H9 (cell line): ENCODE results near the gene LRRC27. TPM values are rescaled to one million over a fixed set of nuclear protein-coding genes. Genes with fewer than 3 reads are reported as not detected.

Experiments used
- DNase-seq: peaks from one replicate; pipeline ENCODE4 v3.0.0-alpha.2; 2017
- H2AFZ ChIP-seq: one replicate; pipeline ENCODE4 v1.6.1; 2013; ENCODE audit warnings: mild to moderate bottlenecking, low read length, control low read depth, moderate library complexity
- H2AK5ac ChIP-seq: 2 replicates; pipeline ENCODE4 v1.6.1; 2013; ENCODE audit warnings: low read length, control low read depth, mixed read lengths; ENCODE audit not compliant: insufficient read length
- H2BK120ac ChIP-seq: one replicate; pipeline ENCODE4 v1.6.1; 2013; ENCODE audit warnings: low read depth, mild to moderate bottlenecking, low read length, control low read depth, inconsistent platforms; ENCODE audit not compliant: poor library complexity, severe bottlenecking
- H2BK12ac ChIP-seq: 2 replicates; pipeline ENCODE4 v1.6.1; 2013; ENCODE audit warnings: low read length, control low read depth, mixed read lengths, low read depth; ENCODE audit not compliant: insufficient read length
- H2BK15ac ChIP-seq: 2 replicates; pipeline ENCODE4 v1.6.1; 2013; ENCODE audit warnings: low read depth, low read length, control low read depth
- H2BK20ac ChIP-seq: one replicate; pipeline ENCODE4 v1.6.1; 2013; ENCODE audit warnings: low read depth, mild to moderate bottlenecking, low read length, control low read depth, inconsistent platforms; ENCODE audit not compliant: poor library complexity, severe bottlenecking
- H2BK5ac ChIP-seq: 2 replicates; pipeline ENCODE4 v1.6.1; 2013; ENCODE audit warnings: low read length, control low read depth, mixed read lengths; ENCODE audit not compliant: insufficient read length
- H3K14ac ChIP-seq: 2 replicates; pipeline ENCODE4 v1.6.1; 2013; ENCODE audit warnings: low read length, control low read depth; ENCODE audit not compliant: insufficient read depth
- H3K18ac ChIP-seq: 2 replicates; pipeline ENCODE4 v1.6.1; 2013; ENCODE audit warnings: low read depth, mild to moderate bottlenecking, mixed read lengths, low read length, control low read depth; ENCODE audit not compliant: insufficient read length
- H3K23ac ChIP-seq: 2 replicates; pipeline ENCODE4 v1.6.1; 2013; ENCODE audit warnings: low read length, control low read depth, mixed read lengths, low read depth; ENCODE audit not compliant: insufficient read length
- H3K23me2 ChIP-seq: 2 replicates; pipeline ENCODE4 v1.6.1; 2013; ENCODE audit warnings: low read depth, mild to moderate bottlenecking, mixed read lengths, low read length, control low read depth; ENCODE audit not compliant: insufficient read length, poor library complexity, severe bottlenecking
- H3K27ac ChIP-seq: 2 replicates; pipeline ENCODE4 v1.5.1; 2013; ENCODE audit warnings: low read length, control low read depth, mixed read lengths, low read depth; ENCODE audit not compliant: insufficient read length
- H3K27me3 ChIP-seq: 2 replicates; pipeline ENCODE4 v1.6.1; 2013; ENCODE audit warnings: low read length, control low read depth, inconsistent platforms; ENCODE audit not compliant: insufficient read depth
- H3K4ac ChIP-seq: 2 replicates; pipeline ENCODE4 v1.6.1; 2013; ENCODE audit warnings: low read depth, mild to moderate bottlenecking, control low read depth, inconsistent platforms, low read length, moderate library complexity
- H3K4me1 ChIP-seq: 2 replicates; pipeline ENCODE4 v1.6.1; 2013; ENCODE audit warnings: low read length, control low read depth, inconsistent platforms; ENCODE audit not compliant: insufficient read depth
- H3K4me2 ChIP-seq: 2 replicates; pipeline ENCODE4 v1.6.1; 2013; ENCODE audit warnings: low read length, control low read depth, mixed read lengths; ENCODE audit not compliant: insufficient read length, insufficient read depth
- H3K56ac ChIP-seq: 2 replicates; pipeline ENCODE4 v1.6.1; 2013; ENCODE audit warnings: low read depth, mild to moderate bottlenecking, mixed read lengths, low read length, control low read depth; ENCODE audit not compliant: insufficient read length
- H3K79me1 ChIP-seq: 2 replicates; pipeline ENCODE4 v1.6.1; 2013; ENCODE audit warnings: low read depth, mild to moderate bottlenecking, moderate library complexity, low read length, control low read depth, inconsistent platforms; ENCODE audit not compliant: insufficient read depth, poor library complexity, severe bottlenecking
- H3K79me2 ChIP-seq: 2 replicates; pipeline ENCODE4 v1.6.1; 2013; ENCODE audit warnings: low read length, control low read depth, inconsistent platforms; ENCODE audit not compliant: insufficient read depth
- H3K9ac ChIP-seq: 2 replicates; pipeline ENCODE4 v1.6.1; 2013; ENCODE audit warnings: low read length, control low read depth, mixed read lengths; ENCODE audit not compliant: insufficient read length; ENCODE audit errors: extremely low read depth
- H3K9me3 ChIP-seq: one replicate; pipeline ENCODE4 v1.6.1; 2013; ENCODE audit warnings: low read depth, low read length, inconsistent platforms; ENCODE audit not compliant: control insufficient read depth
- H3T11ph ChIP-seq: one replicate; pipeline ENCODE4 v1.6.1; 2013; ENCODE audit warnings: mild to moderate bottlenecking, low read length, control low read depth, inconsistent platforms
- H4K20me1 ChIP-seq: one replicate; pipeline ENCODE4 v1.6.1; 2013; ENCODE audit not compliant: control insufficient read depth, insufficient read length, insufficient read depth
- H4K5ac ChIP-seq: 2 replicates; pipeline ENCODE4 v1.6.1; 2013; ENCODE audit warnings: low read depth, mild to moderate bottlenecking, mixed read lengths, low read length, control low read depth; ENCODE audit not compliant: insufficient read length
- H4K8ac ChIP-seq: replicated peaks from 2 replicates; pipeline ENCODE4 v1.6.1; 2013; ENCODE audit warnings: low read length, control low read depth, mixed read lengths, low read depth; ENCODE audit not compliant: insufficient read length
- H4K91ac ChIP-seq: 2 replicates; pipeline ENCODE4 v1.6.1; 2013; ENCODE audit warnings: low read depth, mild to moderate bottlenecking, moderate library complexity, mixed read lengths, low read length, control low read depth; ENCODE audit not compliant: insufficient read length
- H3K27ac Mint-ChIP-seq, 3 experiments: 2 replicates in 2 of 3; 3 replicates in 1 of 3; pipeline ENCODE4 v1.8.0; 2020 to 2021; ENCODE audit warnings: mixed read lengths in 3 of 3, mild to moderate bottlenecking in 1 of 3, moderate library complexity in 1 of 3
- H3K27me3 Mint-ChIP-seq: 2 replicates; pipeline ENCODE4 v1.8.0; 2021; ENCODE audit warnings: low read depth, mild to moderate bottlenecking, moderate library complexity, mixed read lengths
- H3K36me3 Mint-ChIP-seq, 3 experiments: 2 replicates in 2 of 3; 3 replicates in 1 of 3; pipeline ENCODE4 v1.8.0; 2020 to 2021; ENCODE audit warnings: low read depth in 3 of 3, mixed read lengths in 3 of 3; ENCODE audit not compliant: insufficient read depth in 1 of 3
- H3K4me1 Mint-ChIP-seq, 2 experiments: 2 replicates each; pipeline ENCODE4 v1.8.0; 2020; ENCODE audit warnings: mixed read lengths in 2 of 2
- H3K4me3 Mint-ChIP-seq, 2 experiments: 2 replicates in 1 of 2; 3 replicates in 1 of 2; pipeline ENCODE4 v1.8.0; 2020 to 2021; ENCODE audit warnings: mild to moderate bottlenecking in 2 of 2, mixed read lengths in 2 of 2, moderate library complexity in 1 of 2
- H3K9me3 Mint-ChIP-seq, 2 experiments: 2 replicates in 1 of 2; 3 replicates in 1 of 2; pipeline ENCODE4 v1.8.0; 2020; ENCODE audit warnings: mild to moderate bottlenecking in 2 of 2, mixed read lengths in 2 of 2, moderate library complexity in 1 of 2
- WGBS: extraction: QIAGEN DNeasy Blood & Tissue Kit; methylation state at CpG from one replicate; pipeline ENCODE4 v1.1.7; 2013; ENCODE audit warnings: missing lambda C conversion rate, low lambda C conversion rate, mixed read lengths; ENCODE audit not compliant: insufficient read length; ENCODE audit errors: extremely low coverage; 5-methylcytosine and 5-hydroxymethylcytosine counted together
- total RNA-seq: library from RNA; stranded (reverse); gene quantifications from 2 replicates; pipeline ENCODE4 v1.2.1, GENCODE V29; 2021
- TF ChIP-seq, protein P1 (sequence below): fragments of 200-600 bp; sonication (generic); conservative IDR thresholded peaks from 3 replicates; pipeline ENCODE4 v1.8.0; 2021; ENCODE audit warnings: antibody characterized with exemption, mild to moderate bottlenecking

The LRRC27 gene
- total RNA-seq, 1 experiment from 2014 or later, result 2.7 TPM

GRCh38 chr10:132415956-132416355 lies 84.0 kb downstream of the LRRC27 start:
- H3K27ac ChIP-seq, result no peak overlapping the region
- no peak overlapping the region for H4K5ac ChIP-seq
- TF ChIP-seq, protein P1, sequence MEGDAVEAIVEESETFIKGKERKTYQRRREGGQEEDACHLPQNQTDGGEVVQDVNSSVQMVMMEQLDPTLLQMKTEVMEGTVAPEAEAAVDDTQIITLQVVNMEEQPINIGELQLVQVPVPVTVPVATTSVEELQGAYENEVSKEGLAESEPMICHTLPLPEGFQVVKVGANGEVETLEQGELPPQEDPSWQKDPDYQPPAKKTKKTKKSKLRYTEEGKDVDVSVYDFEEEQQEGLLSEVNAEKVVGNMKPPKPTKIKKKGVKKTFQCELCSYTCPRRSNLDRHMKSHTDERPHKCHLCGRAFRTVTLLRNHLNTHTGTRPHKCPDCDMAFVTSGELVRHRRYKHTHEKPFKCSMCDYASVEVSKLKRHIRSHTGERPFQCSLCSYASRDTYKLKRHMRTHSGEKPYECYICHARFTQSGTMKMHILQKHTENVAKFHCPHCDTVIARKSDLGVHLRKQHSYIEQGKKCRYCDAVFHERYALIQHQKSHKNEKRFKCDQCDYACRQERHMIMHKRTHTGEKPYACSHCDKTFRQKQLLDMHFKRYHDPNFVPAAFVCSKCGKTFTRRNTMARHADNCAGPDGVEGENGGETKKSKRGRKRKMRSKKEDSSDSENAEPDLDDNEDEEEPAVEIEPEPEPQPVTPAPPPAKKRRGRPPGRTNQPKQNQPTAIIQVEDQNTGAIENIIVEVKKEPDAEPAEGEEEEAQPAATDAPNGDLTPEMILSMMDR, result no peak
- no peak overlapping the region for H2AK5ac ChIP-seq
- H3K4me1 Mint-ChIP-seq, result peaks cover 47 to 59% of the 10 kb centered on the region in 2 experiments
- H3K79me2 ChIP-seq, result no peaks in the 10 kb centered on the region
- no peak overlapping the region for H2BK20ac ChIP-seq
- H2BK5ac ChIP-seq, result no peak overlapping the region
- H3K79me1 ChIP-seq, result no peaks in the 10 kb centered on the region
- H4K20me1 ChIP-seq, result no peaks in the 10 kb centered on the region
- H4K91ac ChIP-seq, result no peak overlapping the region
- no CpG with 5 or more reads among the region's 22 CpGs for WGBS
- no peaks in the 10 kb centered on the region for H3K9me3 ChIP-seq
- no peak overlapping the region for H2BK120ac ChIP-seq
- H3K18ac ChIP-seq, result no peak overlapping the region
- no peak overlapping the region for H3K9ac ChIP-seq
- no peak for DNase-seq
- no peak overlapping the region for H2AFZ ChIP-seq
- H3K14ac ChIP-seq, result no peak overlapping the region; the same call in 1 of the 2 replicates
- peaks cover 6% of the 10 kb centered on the region; the same call in 1 of the 2 replicates for H3K4me1 ChIP-seq
- no peak overlapping the region for H2BK15ac ChIP-seq
- no peak overlapping the region for H2BK12ac ChIP-seq
- H3K23me2 ChIP-seq, result no peaks in the 10 kb centered on the region
- H3K4me2 ChIP-seq, result no peak overlapping the region
- H4K8ac ChIP-seq, result no peak overlapping the region
- no peaks in the 10 kb centered on the region; the same call in 1 of the 2 replicates for H3K27me3 ChIP-seq
- H3K27ac Mint-ChIP-seq, result no peak overlapping the region
- no peak overlapping the region for H3K56ac ChIP-seq
- H3K4me3 Mint-ChIP-seq, result no peak overlapping the region
- no peaks in the 10 kb centered on the region for H3K9me3 Mint-ChIP-seq
- no peak overlapping the region; the same call in 1 of the 2 replicates for H3K4ac ChIP-seq
- H3K23ac ChIP-seq, result no peak overlapping the region
- peaks cover 3% of the 10 kb centered on the region; the same call in 1 of the 2 replicates for H3K27me3 Mint-ChIP-seq
- peaks cover 0 to 7% (median 0%) of the 10 kb centered on the region in 3 experiments; a peak in 3 of 7 replicates for H3K36me3 Mint-ChIP-seq
- H3T11ph ChIP-seq, result no peak overlapping the region
